ENCODE results near the gene HM13.

- TF ChIP-seq CTCF (conservative IDR thresholded peaks at IDR 0.05; ENCODE audit: low read length) = no peak
- TF ChIP-seq EZH2phosphoT487 (IDR thresholded peaks at IDR 0.05; ENCODE audit: borderline replicate concordance) = no peak
Observed at GRCh38 chr20:31596831-31597480, 82.7 kb downstream of the HM13 start.

All from Loucy (cell line).